ENCODE results near the gene NAALADL2. TPM values are rescaled to one million over a fixed set of nuclear protein-coding genes. Genes with fewer than 3 reads are reported as not detected.

NAALADL2 gene
- total RNA-seq, 1 donor from 2014 or later, result 10.4 TPM

DNA sequence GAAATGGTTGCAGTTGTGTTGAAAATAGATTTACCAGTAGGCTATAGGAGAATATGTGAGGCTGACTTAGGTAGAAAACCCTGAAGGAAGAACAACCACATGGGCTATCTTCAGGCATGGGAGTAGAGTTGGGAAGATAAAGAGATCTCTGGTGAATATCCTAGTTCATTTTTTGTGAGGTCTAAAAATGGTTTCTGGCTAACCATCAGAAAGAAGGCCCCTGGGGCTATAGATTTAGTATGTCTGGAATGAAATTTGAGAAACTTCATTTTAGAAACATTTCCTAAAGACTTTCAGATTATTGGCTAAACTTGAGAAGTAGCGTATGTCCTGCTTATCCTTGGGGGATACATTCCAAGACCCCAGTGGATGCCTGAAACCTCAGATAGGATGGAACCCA is 148.2 kb downstream of the NAALADL2 start:
- TF ChIP-seq, protein P1, sequence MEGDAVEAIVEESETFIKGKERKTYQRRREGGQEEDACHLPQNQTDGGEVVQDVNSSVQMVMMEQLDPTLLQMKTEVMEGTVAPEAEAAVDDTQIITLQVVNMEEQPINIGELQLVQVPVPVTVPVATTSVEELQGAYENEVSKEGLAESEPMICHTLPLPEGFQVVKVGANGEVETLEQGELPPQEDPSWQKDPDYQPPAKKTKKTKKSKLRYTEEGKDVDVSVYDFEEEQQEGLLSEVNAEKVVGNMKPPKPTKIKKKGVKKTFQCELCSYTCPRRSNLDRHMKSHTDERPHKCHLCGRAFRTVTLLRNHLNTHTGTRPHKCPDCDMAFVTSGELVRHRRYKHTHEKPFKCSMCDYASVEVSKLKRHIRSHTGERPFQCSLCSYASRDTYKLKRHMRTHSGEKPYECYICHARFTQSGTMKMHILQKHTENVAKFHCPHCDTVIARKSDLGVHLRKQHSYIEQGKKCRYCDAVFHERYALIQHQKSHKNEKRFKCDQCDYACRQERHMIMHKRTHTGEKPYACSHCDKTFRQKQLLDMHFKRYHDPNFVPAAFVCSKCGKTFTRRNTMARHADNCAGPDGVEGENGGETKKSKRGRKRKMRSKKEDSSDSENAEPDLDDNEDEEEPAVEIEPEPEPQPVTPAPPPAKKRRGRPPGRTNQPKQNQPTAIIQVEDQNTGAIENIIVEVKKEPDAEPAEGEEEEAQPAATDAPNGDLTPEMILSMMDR (IDR thresholded peaks at IDR 0.05; ENCODE audit: unreplicated experiment), result no peak
- H3K27ac Mint-ChIP-seq, result no peak overlapping the region
- no peaks in the 10 kb centered on the region for H3K9me3 Mint-ChIP-seq (ENCODE audit: low read depth)

GRCh38 chr3:175009295-175009694 is 150.2 kb downstream of the NAALADL2 start:
- TF ChIP-seq, protein P1 (IDR thresholded peaks at IDR 0.05; ENCODE audit: unreplicated experiment), result no peak
- Mint-ChIP-seq H3K36me3 (ENCODE audit: insufficient read depth) (no peaks in the 10 kb centered on the region), H3K27ac (no peak overlapping the region), H3K4me1 (ENCODE audit: low read depth) (peaks cover 5% of the 10 kb centered on the region), H3K27me3 (no peaks in the 10 kb centered on the region), H3K9me3 (ENCODE audit: low read depth) (no peaks in the 10 kb centered on the region), H3K4me3 (ENCODE audit: low read depth) (no peak overlapping the region)
- DNase-seq (ENCODE audit: low spot score, unreplicated experiment), result no peak

More for the DNA sequence above, 148.2 kb downstream of the NAALADL2 start:
- Mint-ChIP-seq H3K36me3 (ENCODE audit: insufficient read depth) (no peaks in the 10 kb centered on the region), H3K4me1 (ENCODE audit: low read depth) (peaks cover 5% of the 10 kb centered on the region), H3K4me3 (ENCODE audit: low read depth) (no peak overlapping the region), H3K27me3 (no peaks in the 10 kb centered on the region)
- no peak for DNase-seq (ENCODE audit: low spot score, unreplicated experiment)

- no peak overlapping the region for H3K4me3 Mint-ChIP-seq (ENCODE audit: low read depth)
- TF ChIP-seq, protein P1 (IDR thresholded peaks at IDR 0.05; ENCODE audit: unreplicated experiment), result no peak
- no peaks in the 10 kb centered on the region for H3K36me3 Mint-ChIP-seq (ENCODE audit: insufficient read depth)
- H3K4me1 Mint-ChIP-seq (ENCODE audit: low read depth), result no peaks in the 10 kb centered on the region
- no peak overlapping the region for H3K27ac Mint-ChIP-seq
- no peaks in the 10 kb centered on the region for H3K27me3 Mint-ChIP-seq
- no peak for DNase-seq (ENCODE audit: low spot score, unreplicated experiment)
- no peaks in the 10 kb centered on the region for H3K9me3 Mint-ChIP-seq (ENCODE audit: low read depth)
Observed at GRCh38 chr3:175015056-175015635, 156.0 kb downstream of the NAALADL2 start.

GRCh38 chr3:175018946-175019727 is 160.0 kb downstream of the NAALADL2 start:
- no peaks in the 10 kb centered on the region for H3K4me1 Mint-ChIP-seq (ENCODE audit: low read depth)
- H3K27ac Mint-ChIP-seq, result no peak overlapping the region
- no peaks in the 10 kb centered on the region for H3K36me3 Mint-ChIP-seq (ENCODE audit: insufficient read depth)
- H3K4me3 Mint-ChIP-seq (ENCODE audit: low read depth), result no peak overlapping the region
- no peak for DNase-seq (ENCODE audit: low spot score, unreplicated experiment)
- TF ChIP-seq, protein P1 (IDR thresholded peaks at IDR 0.05; ENCODE audit: unreplicated experiment), result no peak
- no peaks in the 10 kb centered on the region for H3K9me3 Mint-ChIP-seq (ENCODE audit: low read depth)
- no peaks in the 10 kb centered on the region for H3K27me3 Mint-ChIP-seq

- Mint-ChIP-seq H3K4me3 (ENCODE audit: low read depth) (no peak overlapping the region), H3K36me3 (ENCODE audit: insufficient read depth) (no peaks in the 10 kb centered on the region), H3K4me1 (ENCODE audit: low read depth) (no peaks in the 10 kb centered on the region), H3K9me3 (ENCODE audit: low read depth) (no peaks in the 10 kb centered on the region), H3K27me3 (no peaks in the 10 kb centered on the region), H3K27ac (no peak overlapping the region)
- TF ChIP-seq, protein P1 (IDR thresholded peaks at IDR 0.05; ENCODE audit: unreplicated experiment), result no peak
- DNase-seq (ENCODE audit: low spot score, unreplicated experiment), result no peak
Observed at GRCh38 chr3:175020101-175020500, 161.0 kb downstream of the NAALADL2 start.
